Measurements from ENCODE around the gene DAP3. TPM values are rescaled to one million over a fixed set of nuclear protein-coding genes. Genes with fewer than 3 reads are reported as not detected.
"Not testable (repeated sequence)": the region's sequence is repeated elsewhere in the genome, so short reads cannot be mapped to it uniquely, and the experiment has no call there.

Gene DAP3
- total RNA-seq (100 to 1,000 TPM in 6 of 9 donors, 10 to 100 TPM in 3; 79.0 to 170 (median 108) TPM), polyA plus RNA-seq (100 to 1,000 TPM in 1 of 2 donors, 10 to 100 TPM in 1; 83.4 to 112 TPM)
- long read RNA-seq, donor 1, transcript DAP3-203 (12 exons, 1,470 nt) = minor isoform, 7 of 102 reads
- long read RNA-seq, donor 1, transcript DAP3-201 (13 exons, 1,649 nt) = minor isoform, 7 of 102 reads
- long read RNA-seq, donor 1, transcript DAP3-225 (12 exons, 1,894 nt) = minor isoform, 5 of 102 reads
- long read RNA-seq, donor 1, transcript DAP3-202 (13 exons, 2,089 nt) = major isoform, 59 of 102 reads
- long read RNA-seq, donor 1, partial matches to known transcripts = 12 of 102 reads
- long read RNA-seq, donor 1, other reads (novel, unspliced or antisense) = 11 of 102 reads
- long read RNA-seq, donor 2, transcript DAP3-202 (13 exons, 2,089 nt) = major isoform, 187 of 322 reads
- long read RNA-seq, donor 2, transcript DAP3-225 (12 exons, 1,894 nt) = minor isoform, 10 of 322 reads
- long read RNA-seq, donor 2, transcript DAP3-201 (13 exons, 1,649 nt) = minor isoform, 44 of 322 reads
- long read RNA-seq, donor 2, transcript DAP3-203 (12 exons, 1,470 nt) = minor isoform, 16 of 322 reads
- long read RNA-seq, donor 2, partial matches to known transcripts = 11 of 322 reads
- long read RNA-seq, donor 2, other reads (novel, unspliced or antisense) = 54 of 322 reads
- long read RNA-seq, donor 3, transcript DAP3-202 (13 exons, 2,089 nt) = major isoform, 22 of 39 reads
- long read RNA-seq, donor 3, partial matches to known transcripts = 4 of 39 reads
- long read RNA-seq, donor 3, other reads (novel, unspliced or antisense) = 7 of 39 reads

DNA sequence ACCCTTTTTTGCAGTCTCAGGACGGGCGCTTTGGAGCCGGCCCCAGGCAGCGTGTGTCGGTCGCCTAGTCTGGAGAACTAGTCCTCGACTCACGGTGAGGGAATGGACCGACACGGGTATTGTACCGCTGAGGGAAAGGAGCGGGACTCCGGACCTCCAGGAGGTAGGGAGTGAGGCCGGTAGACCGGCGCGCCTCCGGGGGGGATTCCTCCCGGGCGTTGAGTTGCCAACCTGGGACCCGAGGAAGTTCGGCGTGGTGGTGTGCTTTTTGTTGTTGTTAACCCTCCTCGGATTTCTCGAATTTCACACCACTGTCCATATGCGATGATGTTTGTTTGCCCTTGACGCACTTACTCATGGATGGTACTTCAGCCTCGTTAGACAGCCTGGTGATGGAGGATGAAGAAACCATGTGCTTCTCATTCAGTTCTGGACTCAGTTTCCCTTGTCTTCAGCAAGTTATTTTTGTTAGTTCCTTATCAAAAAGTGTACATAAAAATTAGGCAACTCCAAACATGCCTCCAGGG is at the start of gene DAP3:
TSS of gene DAP3 (plus strand) at position 11 of the 527 bp plus-strand sequence. CDS start 20,689 bp downstream, outside the sequence.
- Histone ChIP-seq H3K36me3 (peaks cover 0 to 20% (median 9%) of the 10 kb centered on the region in 9 donors), H3K4me1 (peaks cover 0 to 75% (median 37%) of the 10 kb centered on the region in 12 donors), H3K27ac (peak within 1 kb of the TSS; percentile 91 to 99 (median 97)), H3K4me3 (peak within 1 kb of the TSS; percentile 70 to 99 (median 93))
- ATAC-seq, H3K27me3 ChIP-seq, H3K9me3 ChIP-seq: not testable (repeated sequence)
- intact Hi-C loops (cut with DNase I) = loop anchor here in 1 of 10 donors (10.0 kb wide), 1 partner anchor 46 kb away; no protein-coding TSS in a partner anchor
- DNase-seq = peak in 2 of 5 donors; percentile 88 to 92
- TF ChIP-seq POLR2A (IDR thresholded peaks at IDR 0.05) = peak in 1 of 2 donors; percentile 29
- 0 to 1% (median 1%) methylated on average over 14 to 28 of the region's 28 CpGs for WGBS, 4 donors

GRCh38 chr1:155640367-155640766 is 48.5 kb upstream of the DAP3 start:
- H3K36me3 ChIP-seq = no peaks in the 10 kb centered on the region
- H3K27ac ChIP-seq = no peak overlapping the region
- no peaks in the 10 kb centered on the region for H3K27me3 ChIP-seq
- DNase-seq (no peak), ATAC-seq (no peak)
- no peak overlapping the region for H3K4me3 ChIP-seq
- H3K4me1 ChIP-seq = peaks cover 0 to 25% (median 0%) of the 10 kb centered on the region in 12 donors
- intact Hi-C loops (cut with DNase I) = loop anchor here in 2 of 10 donors (10.0 kb wide), 1 partner anchor 46 kb away; no protein-coding TSS in a partner anchor
- H3K9me3 ChIP-seq = peaks cover 0 to 28% (median 5%) of the 10 kb centered on the region in 12 donors
- no peak for TF ChIP-seq POLR2A (IDR thresholded peaks at IDR 0.05)
- no peak for TF ChIP-seq CTCF (IDR thresholded peaks at IDR 0.05)

DNA sequence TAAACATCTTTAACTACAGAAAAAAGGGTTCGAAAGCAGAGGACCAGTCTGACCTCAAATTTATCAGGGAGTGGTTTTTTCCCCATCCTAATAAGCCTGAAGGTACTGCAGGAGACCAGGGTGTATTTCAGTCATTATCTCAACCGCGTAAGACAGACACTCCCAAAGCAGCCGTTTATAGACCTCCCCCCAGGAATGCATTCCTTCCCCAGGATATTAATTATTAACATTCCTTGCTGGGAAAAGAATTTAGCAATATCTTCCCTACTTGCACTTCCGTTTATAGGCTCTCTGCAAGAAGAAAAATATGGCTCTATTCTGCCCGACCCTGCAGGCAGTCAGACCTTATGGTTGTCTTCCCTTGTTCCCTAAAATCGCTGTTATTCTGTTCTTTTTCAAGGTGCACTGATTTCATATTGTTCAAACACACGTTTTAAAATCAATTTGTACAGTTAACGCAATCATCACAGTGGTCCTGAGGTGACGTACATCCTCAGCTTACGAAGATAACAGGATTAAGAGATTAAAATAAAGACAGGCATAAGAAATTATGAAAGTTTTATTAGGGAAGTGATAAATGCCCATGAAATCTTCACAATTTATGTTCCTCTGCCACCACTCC is 46.2 kb upstream of the DAP3 start:
- intact Hi-C loops (cut with DNase I) = loop anchor here in 2 of 10 donors (10.0 kb wide), 1 partner anchor 48 kb away; no protein-coding TSS in a partner anchor
- not testable (repeated sequence) for H3K27me3 ChIP-seq, ATAC-seq, H3K4me3 ChIP-seq, DNase-seq, H3K27ac ChIP-seq, H3K36me3 ChIP-seq
- Histone ChIP-seq H3K4me1 (peaks cover 0 to 24% (median 0%) of the 10 kb centered on the region in 12 donors), H3K9me3 (peaks cover 0 to 28% (median 5%) of the 10 kb centered on the region in 12 donors)
- WGBS, 4 donors = 80 to 82% (median 81%) methylated on average over 11 of the region's 11 CpGs

- 80 to 91% (median 84%) methylated on average over 3 of the region's 3 CpGs for WGBS, 4 donors
- no peak for DNase-seq
- intact Hi-C loops (cut with DNase I) = loop anchor here in 2 of 10 donors (10.0 kb wide), 1 partner anchor 48 kb away; no protein-coding TSS in a partner anchor
- H3K27ac ChIP-seq = no peak overlapping the region
- H3K4me1 ChIP-seq = peaks cover 0 to 27% (median under 1%) of the 10 kb centered on the region in 12 donors
- peaks cover 0 to 28% (median 5%) of the 10 kb centered on the region in 12 donors for H3K9me3 ChIP-seq
- ATAC-seq = no peak
- no peak overlapping the region for H3K4me3 ChIP-seq
- no peaks in the 10 kb centered on the region for H3K36me3 ChIP-seq
- no peak for TF ChIP-seq POLR2A (IDR thresholded peaks at IDR 0.05)
- H3K27me3 ChIP-seq = no peaks in the 10 kb centered on the region
These were observed 45.7 kb upstream of the DAP3 start for GRCh38 chr1:155643230-155643629.

GRCh38 chr1:155645034-155645598 is 43.8 kb upstream of the DAP3 start:
- Histone ChIP-seq H3K4me3 (no peak overlapping the region), H3K27me3 (no peaks in the 10 kb centered on the region), H3K36me3 (no peaks in the 10 kb centered on the region), H3K27ac (peak overlapping the region in 1 of 12 donors; percentile 50), H3K4me1 (peaks cover 0 to 32% (median 1%) of the 10 kb centered on the region in 12 donors), H3K9me3 (peaks cover 0 to 28% (median 5%) of the 10 kb centered on the region in 12 donors)
- no peak for TF ChIP-seq CTCF (IDR thresholded peaks at IDR 0.05)
- no peak for TF ChIP-seq POLR2A (IDR thresholded peaks at IDR 0.05)
- intact Hi-C loops (cut with DNase I) = loop anchor here in 2 of 10 donors (10.0 kb wide), 1 partner anchor 50 kb away; no protein-coding TSS in a partner anchor
- WGBS, 4 donors = 57 to 68% (median 61%) methylated on average over 4 of the region's 4 CpGs
- ATAC-seq (no peak), DNase-seq (no peak)
